K562 (cell line): Measurements from ENCODE around the gene COX6B2. TPM values are rescaled to one million over a fixed set of nuclear protein-coding genes. Genes with fewer than 3 reads are reported as not detected.

ENCODE experiments used
- BCOR ChIP-seq: fragments of 450-650 bp; IDR thresholded peaks from 2 replicates; pipeline ENCODE4 v1.6.1; 2016
- CHD1 ChIP-seq: fragments of 200-600 bp; sonication (generic); IDR thresholded peaks from one replicate; pipeline ENCODE4 v1.6.1; 2012; ENCODE audit warnings: mild to moderate bottlenecking, moderate library complexity, low read length, inconsistent platforms
- HIVEP1 ChIP-seq: fragments of 250-450 bp; sonication (Bioruptor Pico); IDR thresholded peaks from 2 replicates; pipeline ENCODE4 v1.4.0; 2020; ENCODE audit warnings: mild to moderate bottlenecking
- MGA ChIP-seq: fragments of 450-650 bp; IDR thresholded peaks from 2 replicates; pipeline ENCODE4 v1.6.1; 2016; ENCODE audit warnings: mild to moderate bottlenecking, moderate library complexity
- NCOA6 ChIP-seq: fragments of 450-650 bp; IDR thresholded peaks from 2 replicates; pipeline ENCODE4 v1.6.1; 2017; ENCODE audit warnings: mild to moderate bottlenecking
- TRIM24 ChIP-seq, 2 experiments: fragments of 450-650 bp; IDR thresholded peaks; 2 replicates each; pipeline ENCODE4 v1.6.1; 2016
- U2AF1 ChIP-seq: fragments of 200-400 bp; formaldehyde crosslinking; optimal IDR thresholded peaks from 2 replicates; pipeline ENCODE3; 2017; ENCODE audit warnings: mild to moderate bottlenecking, low read depth, low read length, moderate library complexity
- ZBTB33 ChIP-seq: sonication (generic); formaldehyde crosslinking; IDR thresholded peaks from 2 replicates; pipeline ENCODE4 v1.8.1; 2023; ENCODE audit warnings: mild to moderate bottlenecking, missing genetic modification reagents
- ZFP36 ChIP-seq: fragments of 150-350 bp; IDR thresholded peaks from 2 replicates; pipeline ENCODE4 v1.6.1; 2018; ENCODE audit warnings: low read length, low read depth; ENCODE audit not compliant: partially characterized antibody
- polyA plus RNA-seq, 8 experiments: library from polyadenylated mRNA; depleted of rRNA in 4 of 8; stranded (reverse) in 5 of 8; unstranded in 3 of 8; fragments of >200 nt; fragmentation: Nextera tagmentation in 2 of 8; fragmentation: Illumina TruSeq in 1 of 8; extraction: Ambion mirVana in 2 of 8; extraction: Trizol in 1 of 8; gene quantifications; 2 replicates each; pipeline versions ENCODE4 v1.2.1 to v1.2.3, GENCODE V29; 2011 to 2014; ENCODE audit warnings: inconsistent platforms in 1 of 8, missing spikeins in 1 of 8
- total RNA-seq, 7 experiments: library from RNA; depleted of rRNA in 6 of 7; stranded (reverse); fragments of >200 nt in 6 of 7; fragmentation: Illumina TruSeq in 2 of 7; extraction: Trizol in 2 of 7; gene quantifications; 2 replicates each; pipeline versions ENCODE4 v1.2.1 to v1.2.3, GENCODE V29; 2011 to 2021; ENCODE audit warnings: low replicate concordance in 1 of 7
- TF ChIP-seq, protein P1 (sequence below): fragments of 450-650 bp; IDR thresholded peaks from one replicate; pipeline ENCODE4 v1.6.1; 2018; ENCODE audit warnings: mild to moderate bottlenecking, moderate library complexity; ENCODE audit not compliant: partially characterized antibody
- TF ChIP-seq, protein P2 (sequence below): fragments of 250-450 bp; sonication (Bioruptor Pico); IDR thresholded peaks from 2 replicates; pipeline ENCODE4 v1.5.0; 2020; ENCODE audit warnings: mild to moderate bottlenecking

The COX6B2 gene
- total and polyA plus RNA-seq, 9 of the 15 experiments (the other 6 are each of a cell fraction or from before 2014, with no cell fraction given), result 0.40 to 2.5 (median 0.83) TPM

GRCh38 chr19:55382522-55383054 is 28.1 kb upstream of the COX6B2 start (continued):
- TF ChIP-seq MGA (no peak), BCOR (peak; percentile 63), HIVEP1 (CRISPR knock-in tag) (no peak), ZFP36 (peak; percentile 33), TRIM24 (IDR thresholded peaks at IDR 0.05) (no peak), U2AF1 (no peak), NCOA6 (no peak), ZBTB33 (CRISPR knock-in tag) (0 out of 2 replicates have a peak, but pooled peaks have one; percentile 43), CHD1 (no peak)
- TF ChIP-seq, protein P1, sequence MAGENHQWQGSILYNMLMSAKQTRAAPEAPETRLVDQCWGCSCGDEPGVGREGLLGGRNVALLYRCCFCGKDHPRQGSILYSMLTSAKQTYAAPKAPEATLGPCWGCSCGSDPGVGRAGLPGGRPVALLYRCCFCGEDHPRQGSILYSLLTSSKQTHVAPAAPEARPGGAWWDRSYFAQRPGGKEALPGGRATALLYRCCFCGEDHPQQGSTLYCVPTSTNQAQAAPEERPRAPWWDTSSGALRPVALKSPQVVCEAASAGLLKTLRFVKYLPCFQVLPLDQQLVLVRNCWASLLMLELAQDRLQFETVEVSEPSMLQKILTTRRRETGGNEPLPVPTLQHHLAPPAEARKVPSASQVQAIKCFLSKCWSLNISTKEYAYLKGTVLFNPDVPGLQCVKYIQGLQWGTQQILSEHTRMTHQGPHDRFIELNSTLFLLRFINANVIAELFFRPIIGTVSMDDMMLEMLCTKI, result no peak
- TF ChIP-seq, protein P2, sequence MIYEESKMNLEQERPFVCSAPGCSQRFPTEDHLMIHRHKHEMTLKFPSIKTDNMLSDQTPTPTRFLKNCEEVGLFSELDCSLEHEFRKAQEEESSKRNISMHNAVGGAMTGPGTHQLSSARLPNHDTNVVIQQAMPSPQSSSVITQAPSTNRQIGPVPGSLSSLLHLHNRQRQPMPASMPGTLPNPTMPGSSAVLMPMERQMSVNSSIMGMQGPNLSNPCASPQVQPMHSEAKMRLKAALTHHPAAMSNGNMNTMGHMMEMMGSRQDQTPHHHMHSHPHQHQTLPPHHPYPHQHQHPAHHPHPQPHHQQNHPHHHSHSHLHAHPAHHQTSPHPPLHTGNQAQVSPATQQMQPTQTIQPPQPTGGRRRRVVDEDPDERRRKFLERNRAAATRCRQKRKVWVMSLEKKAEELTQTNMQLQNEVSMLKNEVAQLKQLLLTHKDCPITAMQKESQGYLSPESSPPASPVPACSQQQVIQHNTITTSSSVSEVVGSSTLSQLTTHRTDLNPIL (CRISPR knock-in tag), result no peak
